ENCODE data around the gene PPP1R9A.

DNA sequence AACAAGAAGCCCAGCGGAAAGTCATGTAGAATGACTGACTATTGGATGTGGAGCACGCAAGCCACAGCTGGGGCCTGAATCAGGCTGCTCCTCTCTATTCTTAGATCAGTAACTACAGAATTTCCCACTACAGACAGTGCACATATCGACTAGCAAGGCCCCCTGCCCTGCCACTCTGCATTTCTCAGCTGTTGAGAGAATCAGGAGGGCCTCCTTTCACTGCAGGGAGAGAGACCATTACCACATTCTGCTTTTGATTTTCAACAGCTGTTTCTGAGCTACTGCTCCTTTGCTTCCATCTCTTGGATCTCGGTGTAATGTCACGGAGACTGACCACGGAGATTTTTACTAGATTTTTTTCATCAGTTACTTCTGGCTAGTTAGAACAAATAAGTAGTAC is 343.2 kb downstream of the PPP1R9A start:
- TF ChIP-seq, protein P1, sequence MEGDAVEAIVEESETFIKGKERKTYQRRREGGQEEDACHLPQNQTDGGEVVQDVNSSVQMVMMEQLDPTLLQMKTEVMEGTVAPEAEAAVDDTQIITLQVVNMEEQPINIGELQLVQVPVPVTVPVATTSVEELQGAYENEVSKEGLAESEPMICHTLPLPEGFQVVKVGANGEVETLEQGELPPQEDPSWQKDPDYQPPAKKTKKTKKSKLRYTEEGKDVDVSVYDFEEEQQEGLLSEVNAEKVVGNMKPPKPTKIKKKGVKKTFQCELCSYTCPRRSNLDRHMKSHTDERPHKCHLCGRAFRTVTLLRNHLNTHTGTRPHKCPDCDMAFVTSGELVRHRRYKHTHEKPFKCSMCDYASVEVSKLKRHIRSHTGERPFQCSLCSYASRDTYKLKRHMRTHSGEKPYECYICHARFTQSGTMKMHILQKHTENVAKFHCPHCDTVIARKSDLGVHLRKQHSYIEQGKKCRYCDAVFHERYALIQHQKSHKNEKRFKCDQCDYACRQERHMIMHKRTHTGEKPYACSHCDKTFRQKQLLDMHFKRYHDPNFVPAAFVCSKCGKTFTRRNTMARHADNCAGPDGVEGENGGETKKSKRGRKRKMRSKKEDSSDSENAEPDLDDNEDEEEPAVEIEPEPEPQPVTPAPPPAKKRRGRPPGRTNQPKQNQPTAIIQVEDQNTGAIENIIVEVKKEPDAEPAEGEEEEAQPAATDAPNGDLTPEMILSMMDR (IDR thresholded peaks at IDR 0.05; ENCODE audit: low read depth, low read length, poor library complexity, severe bottlenecking), result no peak
- TF ChIP-seq EZH2phosphoT487 (IDR thresholded peaks at IDR 0.05; ENCODE audit: borderline replicate concordance, low read length), result no peak

Data from DOHH2 (cell line).